Activated T-helper 1 cell treated with Interleukin-2 at 50 U/mL for 16 hours (primary cell): ENCODE data around the gene LYPD1.

Source experiments
- DNase-seq: peaks from one replicate; pipeline ENCODE4 v3.0.0-alpha.2; 2020; ENCODE audit warnings: low read depth

The LYPD1 gene

GRCh38 chr2:132632000-132632649 lies 37.9 kb downstream of the LYPD1 start:
- DNase-seq: no peak

- DNase-seq: no peak
These were observed 42.5 kb downstream of the LYPD1 start for GRCh38 chr2:132627536-132627935.

- DNase-seq: no peak
These were observed 46.7 kb downstream of the LYPD1 start for GRCh38 chr2:132623096-132623839.

GRCh38 chr2:132621131-132621875 lies 48.7 kb downstream of the LYPD1 start:
- DNase-seq: no peak

GRCh38 chr2:132620115-132620514 lies 49.9 kb downstream of the LYPD1 start:
- no peak for DNase-seq

GRCh38 chr2:132618734-132619133 lies 51.3 kb downstream of the LYPD1 start:
- no peak for DNase-seq

- no peak for DNase-seq
These were observed 52.0 kb downstream of the LYPD1 start for GRCh38 chr2:132617989-132618388.

- DNase-seq: no peak
These were observed 54.5 kb downstream of the LYPD1 start for GRCh38 chr2:132615329-132616085.

GRCh38 chr2:132611719-132612118 lies 58.3 kb downstream of the LYPD1 start:
- no peak for DNase-seq

GRCh38 chr2:132609101-132609890 lies 60.7 kb downstream of the LYPD1 start:
- no peak for DNase-seq

GRCh38 chr2:132608311-132608710 lies 61.7 kb downstream of the LYPD1 start:
- DNase-seq: no peak

- no peak for DNase-seq
These were observed 62.4 kb downstream of the LYPD1 start for GRCh38 chr2:132607426-132608090.

- DNase-seq: no peak
These were observed 63.4 kb downstream of the LYPD1 start for GRCh38 chr2:132606649-132607048.

- DNase-seq: no peak
These were observed 64.5 kb downstream of the LYPD1 start for GRCh38 chr2:132605236-132606180.

- no peak for DNase-seq
These were observed 65.4 kb downstream of the LYPD1 start for GRCh38 chr2:132604561-132604960.

GRCh38 chr2:132599556-132599955 lies 70.4 kb downstream of the LYPD1 start:
- DNase-seq: no peak

GRCh38 chr2:132598536-132598935 lies 71.5 kb downstream of the LYPD1 start:
- DNase-seq: no peak

GRCh38 chr2:132597831-132598230 lies 72.2 kb downstream of the LYPD1 start:
- DNase-seq: no peak

GRCh38 chr2:132597166-132597565 lies 72.8 kb downstream of the LYPD1 start:
- DNase-seq: no peak

GRCh38 chr2:132595693-132596092 lies 74.3 kb downstream of the LYPD1 start:
- no peak for DNase-seq
